Keratinocyte (primary cell): Measurements from ENCODE around the gene BABAM2.

ENCODE experiments used
- EZH2 ChIP-seq: IDR thresholded peaks from one replicate; pipeline ENCODE4 v1.6.1; 2012; ENCODE audit warnings: inconsistent platforms, mild to moderate bottlenecking, low read length, moderate library complexity
- TF ChIP-seq, protein P1 (sequence below), 3 experiments: IDR thresholded peaks in 1 of 3; conservative IDR thresholded peaks in 1 of 3; optimal IDR thresholded peaks in 1 of 3; 2 replicates in 2 of 3; 3 replicates in 1 of 3; pipeline versions ENCODE3 to v1.5.1; 2011; ENCODE audit warnings: low read length in 3 of 3, mild to moderate bottlenecking in 3 of 3, moderate library complexity in 2 of 3, control low read depth in 1 of 3, inconsistent platforms in 1 of 3; ENCODE audit not compliant: insufficient read depth in 2 of 3; ENCODE audit errors: extremely low read depth in 1 of 3

- TF ChIP-seq, protein P1, sequence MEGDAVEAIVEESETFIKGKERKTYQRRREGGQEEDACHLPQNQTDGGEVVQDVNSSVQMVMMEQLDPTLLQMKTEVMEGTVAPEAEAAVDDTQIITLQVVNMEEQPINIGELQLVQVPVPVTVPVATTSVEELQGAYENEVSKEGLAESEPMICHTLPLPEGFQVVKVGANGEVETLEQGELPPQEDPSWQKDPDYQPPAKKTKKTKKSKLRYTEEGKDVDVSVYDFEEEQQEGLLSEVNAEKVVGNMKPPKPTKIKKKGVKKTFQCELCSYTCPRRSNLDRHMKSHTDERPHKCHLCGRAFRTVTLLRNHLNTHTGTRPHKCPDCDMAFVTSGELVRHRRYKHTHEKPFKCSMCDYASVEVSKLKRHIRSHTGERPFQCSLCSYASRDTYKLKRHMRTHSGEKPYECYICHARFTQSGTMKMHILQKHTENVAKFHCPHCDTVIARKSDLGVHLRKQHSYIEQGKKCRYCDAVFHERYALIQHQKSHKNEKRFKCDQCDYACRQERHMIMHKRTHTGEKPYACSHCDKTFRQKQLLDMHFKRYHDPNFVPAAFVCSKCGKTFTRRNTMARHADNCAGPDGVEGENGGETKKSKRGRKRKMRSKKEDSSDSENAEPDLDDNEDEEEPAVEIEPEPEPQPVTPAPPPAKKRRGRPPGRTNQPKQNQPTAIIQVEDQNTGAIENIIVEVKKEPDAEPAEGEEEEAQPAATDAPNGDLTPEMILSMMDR (optimal IDR thresholded peaks at IDR 0.05 in 1 of 3, IDR thresholded peaks at IDR 0.05 in 1 of 3, conservative IDR thresholded peaks at IDR 0.05 in 1 of 3; ENCODE audit: extremely low read depth in 1 of 3, insufficient read depth in 2 of 3, low read length in 3 of 3), result no peak
- TF ChIP-seq EZH2, result no peak
Measured at GRCh38 chr2:28049416-28049815, 158.9 kb downstream of the BABAM2 start.
